NCI-H2081 (cell line): ENCODE data around the gene NOL4L.

Source experiments
- DNase-seq, 2 experiments: peaks; one replicate each; lab custom pipeline; 2025; lab: John Stamatoyannopoulos, UW

Gene NOL4L

GRCh38 chr20:32456869-32457478 lies 128.2 kb downstream of the NOL4L start:
- DNase-seq: no peak

- DNase-seq: no peak
Measured at GRCh38 chr20:32455901-32456701, 129.0 kb downstream of the NOL4L start.

- no peak for DNase-seq
Measured at GRCh38 chr20:32455171-32455900, 129.8 kb downstream of the NOL4L start.

GRCh38 chr20:32454164-32455145 lies 130.7 kb downstream of the NOL4L start:
- DNase-seq: no peak

GRCh38 chr20:32453467-32454163 lies 131.5 kb downstream of the NOL4L start:
- no peak for DNase-seq

GRCh38 chr20:32452776-32453466 lies 132.2 kb downstream of the NOL4L start:
- DNase-seq: no peak

GRCh38 chr20:32451682-32452461 lies 133.3 kb downstream of the NOL4L start:
- no peak for DNase-seq

- DNase-seq: no peak
Measured at GRCh38 chr20:32451340-32451681, 133.8 kb downstream of the NOL4L start.

GRCh38 chr20:32450484-32451061 lies 134.6 kb downstream of the NOL4L start:
- no peak for DNase-seq

- DNase-seq: no peak
Measured at GRCh38 chr20:32449890-32450401, 135.2 kb downstream of the NOL4L start.

GRCh38 chr20:32449057-32449889 lies 135.9 kb downstream of the NOL4L start:
- no peak for DNase-seq

- DNase-seq: no peak
Measured at GRCh38 chr20:32448306-32449056, 136.7 kb downstream of the NOL4L start.

- no peak for DNase-seq
Measured at GRCh38 chr20:32447136-32448027, 137.8 kb downstream of the NOL4L start.

- no peak for DNase-seq
Measured at GRCh38 chr20:32446301-32447100, 138.6 kb downstream of the NOL4L start.

- DNase-seq: peak in 1 of 2 experiments; percentile 14
Measured at GRCh38 chr20:32445539-32446273, 139.4 kb downstream of the NOL4L start.
